ENCODE measurements around the gene KCTD4.
"Not testable (repeated sequence)": the region's sequence is repeated elsewhere in the genome, so short reads cannot be mapped to it uniquely, and the experiment has no call there.

Gene KCTD4

DNA sequence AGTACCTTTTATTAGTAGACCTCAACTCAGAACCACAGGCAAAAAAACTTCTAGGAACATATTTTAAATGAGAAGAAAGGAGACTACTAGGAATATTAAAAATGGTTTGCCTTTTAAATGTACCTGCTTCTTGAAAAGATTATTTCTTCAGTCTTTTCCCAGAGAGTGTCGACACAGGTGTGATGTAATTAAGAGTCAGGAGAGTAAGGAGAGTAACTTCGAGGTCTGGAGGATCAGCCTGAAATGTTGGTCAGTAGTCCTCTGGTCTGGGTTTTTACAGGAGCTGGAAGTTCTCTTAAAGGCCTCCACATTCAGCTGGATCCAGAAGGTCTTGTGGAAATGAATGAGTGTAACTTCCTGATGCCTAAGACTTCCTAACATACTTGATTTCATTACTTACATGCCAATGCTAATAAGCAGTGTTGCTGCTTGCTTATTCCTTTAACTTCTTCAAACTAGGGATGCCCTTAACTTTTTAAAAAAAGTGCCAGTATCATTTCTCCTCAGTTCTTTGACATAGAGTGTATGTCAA lies at the start of gene KCTD4:
Gene KCTD4 (minus strand): TSS at position 345 of the 532 bp plus-strand sequence. CDS start 6,478 bp downstream, outside the sequence.
- no peak for DNase-seq

DNA sequence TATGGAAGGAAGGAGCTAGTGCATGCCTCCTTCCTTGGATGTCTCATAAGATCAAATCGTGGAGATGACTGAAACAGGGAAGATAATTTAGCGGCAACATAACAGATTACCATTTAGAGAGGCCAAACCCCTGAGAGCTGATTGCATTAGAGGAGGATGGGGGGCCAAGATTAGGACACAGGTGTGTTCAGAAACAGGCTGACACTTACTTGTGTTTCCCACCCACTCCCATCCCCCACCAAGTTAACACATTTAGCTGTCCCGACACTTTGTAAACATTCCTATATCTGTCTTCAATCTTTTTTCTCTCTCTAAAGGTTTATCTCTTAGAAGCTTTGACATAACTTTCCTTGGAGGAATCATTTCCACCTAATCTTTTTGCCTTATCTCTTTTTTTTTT lies 48.8 kb upstream of the KCTD4 start:
- DNase-seq = no peak

DNA sequence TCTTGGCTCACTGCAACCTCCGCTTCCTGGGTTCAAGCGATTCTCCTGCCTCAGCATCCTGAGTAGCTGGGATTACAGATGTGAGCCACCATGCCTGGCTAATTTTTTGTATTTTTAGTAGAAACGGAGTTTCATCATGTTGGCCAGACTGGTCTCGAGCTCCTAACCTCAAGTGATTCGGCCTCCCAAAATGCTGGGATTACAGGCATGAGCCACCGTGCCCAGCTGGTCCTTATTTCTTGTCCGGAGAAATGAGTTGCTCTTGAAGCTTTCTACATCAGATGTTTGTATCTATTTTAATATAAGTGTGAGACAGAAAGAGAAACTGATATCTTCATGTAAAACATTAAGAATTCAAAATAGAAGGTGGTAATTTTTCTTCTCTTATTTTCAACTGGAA lies 43.9 kb upstream of the KCTD4 start:
- DNase-seq = not testable (repeated sequence)

DNA sequence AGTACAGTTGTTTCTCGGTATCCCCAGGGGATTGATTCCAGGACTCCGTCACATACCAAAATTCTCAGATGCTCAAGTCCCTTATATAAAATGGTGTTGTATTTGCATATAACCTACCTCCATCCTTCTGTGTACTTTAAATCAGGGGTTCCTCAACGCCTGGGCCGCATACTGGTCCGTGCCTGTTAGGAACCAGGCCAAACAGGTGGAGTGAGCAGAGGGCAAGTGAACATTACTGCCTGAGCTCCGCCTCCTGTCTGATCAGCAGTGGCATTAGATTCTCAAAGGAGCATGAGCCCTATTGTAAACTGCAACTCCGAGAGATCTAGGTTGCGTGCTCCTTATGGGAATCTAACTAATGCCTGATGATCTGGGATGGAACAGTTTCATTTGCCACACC lies 42.2 kb upstream of the KCTD4 start:
- no peak for DNase-seq

DNA sequence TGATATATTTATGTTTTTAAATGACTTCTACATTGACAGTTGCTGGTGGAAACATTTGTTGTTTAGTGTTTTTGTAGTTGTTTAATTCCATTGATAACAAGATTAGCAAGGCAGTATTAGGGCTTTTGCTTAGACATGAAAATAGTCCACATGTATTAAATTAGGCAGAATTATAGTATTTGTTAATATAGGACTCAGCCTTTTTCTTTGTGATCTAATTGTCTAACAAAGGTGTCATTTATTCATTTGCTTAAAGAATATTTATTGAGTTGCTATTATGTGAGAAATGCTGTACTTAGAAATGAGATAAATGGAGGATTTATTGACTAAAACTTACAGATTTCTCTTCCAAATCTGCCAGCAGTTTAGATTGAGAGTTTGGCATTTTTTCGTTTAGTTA lies 41.7 kb upstream of the KCTD4 start:
- DNase-seq = no peak

DNA sequence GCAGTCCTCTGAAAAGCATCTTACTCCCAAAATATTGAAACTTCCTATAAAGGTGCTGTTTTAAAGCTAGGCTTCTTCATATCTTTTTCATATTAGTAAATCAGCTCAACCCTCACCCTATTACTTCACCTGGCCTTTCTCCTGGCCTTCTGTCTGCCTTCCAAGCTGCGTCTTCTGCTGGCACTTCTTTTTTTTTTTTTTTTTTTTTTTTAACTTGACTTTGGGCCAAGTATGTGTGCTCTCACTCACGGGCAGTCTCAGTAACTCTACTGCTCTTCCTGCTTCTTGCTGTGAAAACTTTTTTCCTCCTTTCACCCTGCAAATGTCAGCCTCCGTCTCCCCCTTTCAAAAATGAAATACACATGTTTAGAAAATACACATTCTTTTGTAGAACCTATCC lies 41.2 kb upstream of the KCTD4 start:
- DNase-seq = no peak

DNA sequence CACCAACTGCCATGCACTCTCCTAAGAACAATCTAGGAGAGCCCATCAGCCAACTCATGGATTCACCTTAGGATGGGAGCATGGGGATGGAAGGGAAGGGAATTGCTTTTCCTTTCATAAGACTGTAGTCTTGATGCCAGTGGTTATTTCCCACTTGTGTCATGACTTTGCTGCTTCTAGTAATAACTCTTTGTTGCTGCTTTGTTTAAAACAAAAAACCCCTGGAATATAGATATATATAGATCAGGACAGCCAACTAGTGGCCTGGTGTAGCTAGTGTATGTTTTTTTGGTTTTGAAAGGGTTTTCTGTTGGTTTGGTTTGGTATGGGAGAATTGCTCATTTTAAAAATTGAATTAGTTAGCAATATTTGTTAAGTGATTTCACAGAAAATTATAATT lies 39.3 kb upstream of the KCTD4 start:
- no peak for DNase-seq

DNA sequence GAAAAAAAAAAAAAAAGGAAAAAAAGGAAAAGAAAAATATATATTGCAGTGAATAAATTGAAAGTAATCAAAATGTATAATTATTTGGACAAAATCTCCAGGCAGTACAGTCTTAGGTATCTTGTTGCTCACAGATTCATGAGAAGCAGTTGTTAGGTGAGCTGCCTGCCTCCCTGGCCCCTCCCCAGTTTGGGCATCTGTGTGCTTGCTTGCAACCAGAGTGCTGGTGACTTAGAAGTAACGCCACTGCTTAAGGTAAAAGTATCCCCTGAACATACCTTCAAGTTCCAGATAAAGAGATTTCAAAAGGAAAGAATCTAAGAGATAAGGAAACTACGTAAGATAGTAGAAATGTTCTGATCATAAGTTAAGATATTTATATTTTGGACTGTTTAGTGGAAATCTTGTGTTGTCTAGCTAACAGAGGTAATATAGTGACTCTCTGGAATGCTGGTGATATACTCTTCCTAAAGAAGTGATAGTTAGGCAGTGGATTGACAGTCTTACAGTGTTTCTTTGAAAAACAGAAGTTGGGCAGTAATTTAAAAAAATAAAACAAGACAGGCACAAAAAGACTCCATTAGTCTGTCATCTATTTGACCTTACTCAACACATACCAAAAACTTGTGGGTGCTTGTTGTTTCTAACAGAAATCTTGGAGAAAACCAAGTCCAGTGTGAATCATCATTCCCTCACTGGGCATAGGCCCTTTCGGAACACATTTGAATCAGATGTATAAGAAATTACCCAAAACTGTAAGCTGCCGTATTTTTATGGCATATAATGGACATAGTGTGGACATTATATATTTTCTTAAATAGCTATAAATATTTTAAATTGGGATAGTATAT lies 38.3 kb upstream of the KCTD4 start:
- DNase-seq = no peak

DNA sequence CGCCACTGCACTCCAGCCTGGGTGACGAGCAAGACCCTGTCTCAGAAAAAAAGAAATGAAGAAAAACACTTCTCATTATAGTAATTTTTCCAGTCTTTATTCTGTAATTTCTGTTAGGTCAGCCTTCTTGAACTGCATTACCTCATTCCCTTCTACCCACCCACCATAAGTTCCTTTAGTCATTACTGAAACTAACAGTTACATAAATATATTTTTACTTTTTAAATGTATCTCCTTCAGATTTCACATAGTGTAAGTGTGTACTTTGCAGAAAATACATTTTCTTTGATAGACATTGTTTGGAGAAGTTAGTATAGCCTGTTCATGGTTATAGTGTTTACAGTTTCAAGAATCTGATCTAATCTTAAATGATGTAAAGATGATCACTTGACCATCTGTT lies 31.7 kb upstream of the KCTD4 start:
- no peak for DNase-seq

DNA sequence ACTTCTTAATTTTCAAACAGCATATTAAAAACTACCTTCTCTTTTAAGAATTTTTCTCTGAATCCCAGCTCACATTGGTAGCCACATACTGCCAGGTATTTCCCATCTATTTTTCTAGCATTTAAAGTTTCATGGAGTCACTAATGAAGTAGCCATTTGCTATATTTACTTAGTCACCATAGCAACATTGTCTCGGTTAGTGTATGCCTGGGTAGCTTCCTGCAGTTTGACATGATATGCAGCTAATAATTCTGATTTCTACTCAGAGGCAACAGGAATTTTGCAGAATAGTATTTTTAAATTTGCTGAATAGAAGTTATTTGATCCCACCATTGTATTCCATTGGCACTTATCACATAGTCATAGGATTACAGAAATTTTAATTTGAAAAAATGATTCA lies 30.9 kb upstream of the KCTD4 start:
- DNase-seq = no peak

DNA sequence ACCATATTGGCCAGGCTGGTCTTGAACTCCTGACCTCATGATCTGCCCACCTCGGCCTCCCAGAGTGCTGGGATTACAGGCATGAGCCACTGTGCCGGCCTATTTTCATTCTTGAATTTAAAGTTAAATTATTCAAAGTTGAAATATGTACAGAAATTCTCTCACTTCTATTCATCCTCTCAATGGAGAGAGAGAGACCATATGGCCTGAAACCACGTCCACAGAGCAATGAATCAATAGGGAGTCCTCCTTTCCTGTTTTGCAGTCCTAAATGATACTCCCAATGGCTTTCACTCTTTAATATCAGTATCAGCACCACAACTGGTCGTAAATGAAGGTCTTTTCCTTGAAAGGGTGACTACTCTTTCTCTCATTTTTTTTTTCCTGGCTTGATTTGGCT lies 30.5 kb upstream of the KCTD4 start:
- no peak for DNase-seq

DNA sequence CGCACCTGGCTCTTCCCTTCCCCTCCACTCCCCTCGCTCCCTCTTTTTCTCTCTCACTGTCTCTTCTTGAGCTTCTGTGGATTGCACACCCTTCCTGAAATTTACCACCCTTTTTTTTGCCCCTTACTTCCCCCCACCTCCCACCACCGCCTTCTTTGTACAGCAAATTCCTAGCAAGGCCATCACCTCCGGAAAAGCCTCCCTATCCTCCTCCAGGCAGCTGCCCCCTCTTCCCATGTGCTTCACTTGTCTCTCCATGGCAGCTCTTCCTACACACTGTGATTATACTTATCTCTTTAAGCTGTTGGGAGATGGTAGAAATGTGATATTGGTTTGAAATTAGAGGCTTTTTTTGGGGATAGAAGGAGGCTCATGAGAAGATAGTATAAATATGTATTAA lies 28.3 kb upstream of the KCTD4 start:
- no peak for DNase-seq

DNA sequence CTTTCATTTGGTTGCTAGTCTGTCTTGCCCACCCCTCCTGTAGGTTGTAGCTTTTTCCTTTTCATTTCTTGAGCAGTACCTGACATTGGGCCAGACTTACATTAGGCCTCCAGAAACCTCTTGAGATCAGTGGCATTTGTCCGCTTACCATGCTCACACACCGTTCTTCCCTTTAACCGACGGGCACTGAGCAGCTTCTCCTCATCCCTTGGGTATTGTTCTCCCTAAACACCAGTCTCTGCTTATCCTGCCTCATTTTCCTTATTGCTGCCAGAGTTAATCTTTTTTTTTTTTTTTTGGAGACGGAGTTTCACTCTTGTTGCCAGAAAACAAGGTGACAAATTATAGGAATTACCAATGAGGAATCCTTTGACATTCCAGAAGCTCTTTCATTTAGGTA lies 27.2 kb upstream of the KCTD4 start:
- DNase-seq = no peak

DNA sequence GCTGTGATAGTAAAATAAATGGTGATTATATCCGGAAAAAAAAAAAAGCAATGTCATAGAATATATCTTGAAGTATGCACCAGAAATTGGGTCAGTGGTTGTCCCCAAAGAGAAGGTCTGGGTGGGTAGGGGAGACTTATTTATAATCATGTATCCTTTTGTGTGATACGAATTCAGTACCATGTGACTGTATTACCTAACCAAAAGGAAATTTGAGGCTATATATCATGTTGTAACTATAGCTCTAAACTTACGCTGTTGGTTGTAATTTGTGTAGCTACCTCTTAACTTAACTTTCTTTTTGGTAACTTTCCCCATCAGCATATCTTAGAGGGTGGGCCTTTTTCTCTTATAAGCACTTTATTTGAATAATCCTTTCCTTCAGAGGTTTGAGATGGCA lies 25.2 kb upstream of the KCTD4 start:
- no peak for DNase-seq

DNA sequence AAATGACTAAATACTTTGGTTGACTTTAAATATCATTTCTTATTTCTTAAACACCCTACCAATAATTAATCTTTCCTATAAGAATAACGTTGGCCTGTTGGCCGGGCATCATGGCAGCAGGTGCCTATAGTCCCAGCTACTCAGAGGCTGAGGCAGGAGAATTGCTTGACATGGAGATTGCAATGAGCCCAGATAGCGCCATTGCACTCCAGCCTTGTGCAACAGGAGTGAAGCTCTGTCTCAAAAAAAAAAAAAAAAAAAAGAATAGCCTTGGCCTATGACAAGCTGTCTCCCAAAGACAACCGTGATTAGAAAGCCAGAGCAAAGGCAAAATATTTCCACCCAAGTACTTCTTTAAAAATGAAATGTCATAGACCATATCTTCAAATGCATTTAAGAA lies 24.5 kb upstream of the KCTD4 start:
- no peak for DNase-seq

DNA sequence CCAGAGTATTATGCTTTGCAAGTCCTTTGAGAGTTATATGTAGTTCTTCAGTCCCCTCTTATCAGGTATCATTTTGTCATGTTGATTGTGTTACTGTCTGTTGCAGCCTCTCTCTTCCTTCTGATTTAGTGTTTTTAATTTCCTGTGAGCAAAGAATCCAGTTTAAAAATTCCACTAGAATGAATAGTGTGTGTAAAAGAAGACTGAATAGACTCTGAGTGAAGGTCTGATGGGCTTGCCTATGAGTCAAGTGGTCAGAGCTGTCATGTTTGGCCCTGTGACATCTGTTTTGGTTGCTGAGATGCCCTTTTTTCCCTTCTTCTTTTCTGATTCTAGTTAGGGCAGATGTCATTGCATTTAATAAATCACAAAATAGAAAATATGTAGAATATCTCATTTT lies 23.3 kb upstream of the KCTD4 start:
- DNase-seq = no peak

DNA sequence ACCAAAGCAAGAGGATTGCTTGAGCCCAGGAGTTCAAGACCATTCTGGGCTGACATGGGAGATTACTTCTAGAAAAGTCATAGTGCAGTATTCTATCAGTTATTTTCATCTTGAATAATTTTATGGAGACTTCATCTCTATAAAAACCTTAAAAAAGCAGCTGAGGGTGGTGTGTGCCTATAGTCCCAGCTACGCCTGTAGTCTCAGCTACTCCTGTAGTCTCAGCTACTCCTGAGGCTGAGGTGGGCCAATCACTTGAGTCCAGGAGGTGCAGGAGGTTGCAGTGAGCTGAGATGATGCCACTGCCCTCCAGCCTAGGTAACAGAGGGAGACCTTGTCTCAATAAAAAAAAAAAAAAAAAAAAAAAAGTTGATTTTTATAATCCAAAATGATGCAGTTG lies 22.1 kb upstream of the KCTD4 start:
- no peak for DNase-seq

DNA sequence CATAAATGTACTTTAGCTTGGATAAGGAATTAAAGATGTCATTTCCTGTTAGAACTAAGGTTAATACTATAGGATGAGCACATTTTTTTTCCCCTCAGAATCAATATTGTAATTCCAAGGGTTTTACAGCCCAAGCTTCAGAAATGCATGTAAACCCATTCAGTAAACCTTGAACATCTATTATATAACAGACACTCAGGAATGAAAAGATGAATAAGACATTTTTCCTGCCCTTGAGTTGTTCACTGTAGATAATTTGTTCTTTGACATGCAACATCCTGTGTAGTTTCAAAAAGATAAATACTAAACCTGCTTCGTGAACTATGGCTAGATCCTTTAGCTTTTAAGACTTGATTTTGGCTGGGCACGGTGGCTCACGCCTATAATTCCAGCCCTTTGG lies 21.7 kb upstream of the KCTD4 start:
- no peak for DNase-seq

DNA sequence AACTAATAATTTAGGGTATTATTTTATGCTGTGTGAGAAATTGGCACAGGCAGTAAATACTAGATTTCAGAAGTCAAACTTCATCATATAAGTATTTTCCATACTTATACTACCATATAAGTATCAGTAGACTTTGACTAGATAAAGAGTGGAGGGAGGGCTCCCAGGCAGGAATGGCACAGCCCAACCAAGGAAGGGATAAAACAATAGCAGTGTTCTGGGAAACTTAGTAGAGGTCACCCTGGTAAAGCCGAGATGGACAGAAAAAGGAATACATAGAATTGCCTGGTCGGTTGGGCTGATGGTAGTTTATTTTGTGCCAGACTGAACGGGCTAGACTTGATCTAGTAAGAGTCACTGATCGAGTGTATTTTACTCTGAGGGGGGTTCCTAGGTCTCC lies 19.6 kb upstream of the KCTD4 start:
- no peak for DNase-seq

DNA sequence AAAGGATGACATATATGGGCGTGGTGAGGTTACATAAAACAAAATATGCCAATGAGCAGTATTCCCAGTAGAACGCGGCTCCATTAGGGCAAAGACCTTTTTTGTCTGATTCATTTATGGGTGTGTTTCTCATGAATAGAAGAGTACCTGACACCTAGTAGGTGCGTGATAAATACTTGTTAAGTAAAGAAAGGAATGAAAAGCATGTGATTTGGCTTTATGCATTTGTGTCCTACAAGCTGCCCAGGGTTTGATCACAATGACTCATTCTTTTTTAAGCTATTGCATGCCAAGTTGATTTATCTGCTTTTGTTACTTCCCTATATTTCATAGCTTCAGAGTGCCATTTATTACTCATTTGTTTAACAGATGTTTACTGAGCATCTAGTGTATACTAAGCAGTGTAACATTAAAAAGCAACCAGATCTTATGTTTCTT lies 19.1 kb upstream of the KCTD4 start:
- no peak for DNase-seq

DNA sequence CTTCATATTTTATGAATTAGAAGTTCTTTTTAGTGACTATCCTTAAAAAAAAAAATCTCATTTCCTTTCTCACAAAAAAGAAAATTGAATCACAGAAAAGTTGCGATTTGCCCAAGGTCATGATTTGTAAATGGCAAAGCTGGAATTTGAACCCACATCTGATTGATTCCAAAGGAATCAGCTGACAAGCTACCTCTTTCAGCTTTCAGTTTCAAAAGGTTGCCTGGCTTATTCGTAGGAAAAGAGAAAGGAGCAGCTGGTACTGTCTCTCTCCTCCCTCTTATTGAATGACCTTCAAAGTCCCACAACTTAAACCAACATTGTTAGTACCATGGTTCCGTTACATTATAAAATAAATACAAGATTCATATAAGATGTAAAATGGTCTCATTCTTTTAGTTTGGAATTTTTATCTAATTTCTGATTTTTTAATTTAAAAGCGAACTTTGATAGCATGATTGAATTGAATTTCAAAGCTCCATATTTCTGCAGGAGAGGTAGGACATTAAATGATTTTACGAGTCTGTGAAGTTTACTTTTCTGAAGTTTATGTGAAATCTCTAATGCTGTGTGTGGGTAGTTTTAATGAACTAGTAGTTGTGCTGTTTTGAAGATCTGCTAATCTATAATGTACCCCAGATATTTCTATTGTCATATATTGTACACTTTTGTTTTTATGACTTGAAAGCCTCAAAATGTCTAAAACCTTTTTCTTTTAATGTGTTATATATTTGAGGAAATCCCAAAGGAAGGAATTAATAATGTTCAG lies 18.5 kb upstream of the KCTD4 start:
- DNase-seq = no peak

DNA sequence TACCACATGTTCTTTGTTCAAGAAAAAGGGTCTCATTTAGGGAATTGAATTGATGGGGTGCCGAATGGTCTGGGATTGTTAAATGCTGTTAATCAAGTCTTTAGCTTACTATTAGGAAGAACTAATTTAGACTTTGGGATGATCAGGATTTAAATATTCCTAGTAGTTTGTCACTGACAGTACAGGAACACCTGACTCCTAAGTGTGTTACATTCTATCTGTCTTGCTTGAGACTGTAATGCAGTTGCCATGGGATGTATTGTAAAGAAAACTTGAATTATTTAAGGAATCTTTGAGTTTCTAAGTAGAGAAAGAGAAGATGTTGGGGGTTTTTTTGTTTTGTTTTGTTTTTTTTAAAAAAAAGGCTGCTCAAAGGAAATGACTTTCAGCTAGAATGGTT lies 17.8 kb upstream of the KCTD4 start:
- no peak for DNase-seq

DNA sequence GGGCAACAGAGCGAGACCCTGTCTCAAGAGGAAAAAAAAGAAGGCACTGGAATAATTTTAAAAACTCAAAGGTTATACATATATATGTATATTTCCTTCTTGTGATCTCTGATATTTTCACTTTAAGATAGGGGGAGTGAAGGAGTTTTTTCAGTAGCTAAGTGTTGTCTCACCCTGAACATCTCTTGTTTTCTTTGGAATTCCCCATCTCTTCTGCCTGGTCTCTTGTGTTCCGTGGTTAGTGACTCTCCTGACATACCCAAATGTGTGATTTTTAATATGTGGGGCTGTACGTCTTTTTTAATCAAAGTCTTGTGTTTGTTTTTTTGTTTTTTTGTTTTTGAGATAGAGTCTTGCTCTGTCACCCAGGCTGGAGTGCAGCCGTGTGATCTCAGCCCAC lies 15.3 kb upstream of the KCTD4 start:
- no peak for DNase-seq

DNA sequence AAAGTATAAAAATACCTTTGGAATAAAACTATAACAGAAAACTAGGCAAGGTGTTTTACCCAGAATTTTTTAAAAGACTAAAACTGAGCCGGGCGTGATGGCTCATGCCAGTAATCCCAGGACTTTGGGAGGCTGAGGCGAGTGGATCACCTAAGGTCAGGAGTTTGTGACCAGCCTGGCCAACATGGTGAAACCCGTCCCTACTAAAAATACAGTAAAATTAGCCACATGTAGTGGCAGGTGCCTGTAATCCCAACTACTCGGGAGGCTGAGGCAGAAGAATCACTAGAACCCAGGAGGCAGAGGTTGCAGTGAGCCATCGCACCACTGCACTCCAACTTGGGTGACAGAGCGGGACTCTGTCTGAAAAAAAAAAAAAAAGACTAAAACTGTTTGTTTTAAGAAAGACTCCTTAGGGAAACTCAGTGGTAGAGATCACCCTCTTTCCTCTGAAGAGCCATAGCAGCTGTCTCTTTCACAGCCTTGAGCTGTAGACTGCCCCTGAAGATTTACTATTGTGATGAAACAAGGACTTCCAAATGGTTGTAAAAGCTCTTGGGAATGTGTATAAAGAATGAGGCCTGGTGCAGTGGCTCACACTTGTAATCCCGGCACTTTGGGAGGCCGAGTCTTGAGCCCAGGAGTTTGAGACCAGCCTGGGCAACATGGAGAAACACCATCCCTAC lies 14.7 kb upstream of the KCTD4 start:
- no peak for DNase-seq

Measured in NCI-H2171 (cell line).